GM23338 (cell line): ENCODE results near the gene RUSF1.

Experiments used
- CREB1 ChIP-seq: fragments of 250-450 bp; sonication (Bioruptor Pico); IDR thresholded peaks from 2 replicates; pipeline ENCODE4 v1.5.0; 2020; ENCODE audit warnings: low read depth, mild to moderate bottlenecking, moderate library complexity
- EZH2phosphoT487 ChIP-seq: fragments of 200-600 bp; sonication (generic); IDR thresholded peaks from one replicate; pipeline ENCODE4 v1.8.1; 2018; ENCODE audit warnings: antibody characterized with exemption; ENCODE audit not compliant: unreplicated experiment
- JUNB ChIP-seq: IDR thresholded peaks from one replicate; pipeline ENCODE4 v1.6.1; 2016; ENCODE audit warnings: antibody characterized with exemption; ENCODE audit not compliant: unreplicated experiment
- TF ChIP-seq, protein P1 (sequence below), 2 experiments: fragments of 200-600 bp in 1 of 2; sonication (generic) in 1 of 2; conservative IDR thresholded peaks; 2 replicates each; pipeline versions ENCODE4 v1.5.1 to v1.6.1; 2016 to 2017; ENCODE audit warnings: antibody characterized with exemption in 2 of 2, low read depth in 2 of 2, mild to moderate bottlenecking in 2 of 2, moderate library complexity in 1 of 2

- TF ChIP-seq, protein P1, sequence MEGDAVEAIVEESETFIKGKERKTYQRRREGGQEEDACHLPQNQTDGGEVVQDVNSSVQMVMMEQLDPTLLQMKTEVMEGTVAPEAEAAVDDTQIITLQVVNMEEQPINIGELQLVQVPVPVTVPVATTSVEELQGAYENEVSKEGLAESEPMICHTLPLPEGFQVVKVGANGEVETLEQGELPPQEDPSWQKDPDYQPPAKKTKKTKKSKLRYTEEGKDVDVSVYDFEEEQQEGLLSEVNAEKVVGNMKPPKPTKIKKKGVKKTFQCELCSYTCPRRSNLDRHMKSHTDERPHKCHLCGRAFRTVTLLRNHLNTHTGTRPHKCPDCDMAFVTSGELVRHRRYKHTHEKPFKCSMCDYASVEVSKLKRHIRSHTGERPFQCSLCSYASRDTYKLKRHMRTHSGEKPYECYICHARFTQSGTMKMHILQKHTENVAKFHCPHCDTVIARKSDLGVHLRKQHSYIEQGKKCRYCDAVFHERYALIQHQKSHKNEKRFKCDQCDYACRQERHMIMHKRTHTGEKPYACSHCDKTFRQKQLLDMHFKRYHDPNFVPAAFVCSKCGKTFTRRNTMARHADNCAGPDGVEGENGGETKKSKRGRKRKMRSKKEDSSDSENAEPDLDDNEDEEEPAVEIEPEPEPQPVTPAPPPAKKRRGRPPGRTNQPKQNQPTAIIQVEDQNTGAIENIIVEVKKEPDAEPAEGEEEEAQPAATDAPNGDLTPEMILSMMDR (conservative IDR thresholded peaks at IDR 0.05; ENCODE audit: low read depth in 2 of 2) = no peak
- TF ChIP-seq JUNB = no peak
- TF ChIP-seq CREB1 (CRISPR knock-in tag) = no peak
- no peak for TF ChIP-seq EZH2phosphoT487
Observed at GRCh38 chr16:31521368-31521767, 13.2 kb upstream of the RUSF1 start.
